GM15510 (cell line): ENCODE results near the gene HECTD4.

Experiments
- POLR2A ChIP-seq: IDR thresholded peaks from 3 replicates; pipeline ENCODE4 v1.6.1; 2011; ENCODE audit warnings: borderline replicate concordance; ENCODE audit not compliant: insufficient read length; ENCODE audit errors: extremely low read depth

Gene HECTD4

GRCh38 chr12:112370199-112370598, 12.0 kb downstream of the HECTD4 start:
- TF ChIP-seq POLR2A, result no peak

- no peak for TF ChIP-seq POLR2A
These were observed 13.4 kb downstream of the HECTD4 start for GRCh38 chr12:112368856-112369255.

GRCh38 chr12:112367965-112368364, 14.3 kb downstream of the HECTD4 start:
- no peak for TF ChIP-seq POLR2A

- no peak for TF ChIP-seq POLR2A
These were observed 19.9 kb downstream of the HECTD4 start for GRCh38 chr12:112362310-112362709.

- no peak for TF ChIP-seq POLR2A
These were observed 21.0 kb downstream of the HECTD4 start for GRCh38 chr12:112361271-112361670.

- no peak for TF ChIP-seq POLR2A
These were observed 22.9 kb downstream of the HECTD4 start for GRCh38 chr12:112359290-112359689.

GRCh38 chr12:112357214-112357613, 25.0 kb downstream of the HECTD4 start:
- TF ChIP-seq POLR2A, result no peak

GRCh38 chr12:112354399-112354798, 27.8 kb downstream of the HECTD4 start:
- no peak for TF ChIP-seq POLR2A

- no peak for TF ChIP-seq POLR2A
These were observed 28.8 kb downstream of the HECTD4 start for GRCh38 chr12:112353393-112353792.

GRCh38 chr12:112352921-112353320, 29.3 kb downstream of the HECTD4 start:
- no peak for TF ChIP-seq POLR2A

GRCh38 chr12:112350593-112351592, 31.3 kb downstream of the HECTD4 start:
- no peak for TF ChIP-seq POLR2A

GRCh38 chr12:112349431-112349830, 32.8 kb downstream of the HECTD4 start:
- TF ChIP-seq POLR2A, result no peak

GRCh38 chr12:112347581-112347982, 34.6 kb downstream of the HECTD4 start:
- no peak for TF ChIP-seq POLR2A

GRCh38 chr12:112346194-112346593, 36.0 kb downstream of the HECTD4 start:
- no peak for TF ChIP-seq POLR2A

- TF ChIP-seq POLR2A, result no peak
These were observed 38.0 kb downstream of the HECTD4 start for GRCh38 chr12:112344220-112344619.

GRCh38 chr12:112342587-112342986, 39.6 kb downstream of the HECTD4 start:
- TF ChIP-seq POLR2A, result no peak

- no peak for TF ChIP-seq POLR2A
These were observed 41.0 kb downstream of the HECTD4 start for GRCh38 chr12:112341046-112341825.

- TF ChIP-seq POLR2A, result no peak
These were observed 42.0 kb downstream of the HECTD4 start for GRCh38 chr12:112340230-112340629.
